NCI-H2227 (cell line): ENCODE measurements around the gene KRI1.
A peak's percentile ranks its signal among the peaks of the same experiment; 100 is the strongest.
"Not testable (repeated sequence)": the region's sequence is repeated elsewhere in the genome, so short reads cannot be mapped to it uniquely, and the experiment has no call there.

ENCODE experiments used
- DNase-seq: peaks from one replicate; lab custom pipeline; 2025; ENCODE audit not compliant: unreplicated experiment; lab: John Stamatoyannopoulos, UW

The KRI1 gene

DNA sequence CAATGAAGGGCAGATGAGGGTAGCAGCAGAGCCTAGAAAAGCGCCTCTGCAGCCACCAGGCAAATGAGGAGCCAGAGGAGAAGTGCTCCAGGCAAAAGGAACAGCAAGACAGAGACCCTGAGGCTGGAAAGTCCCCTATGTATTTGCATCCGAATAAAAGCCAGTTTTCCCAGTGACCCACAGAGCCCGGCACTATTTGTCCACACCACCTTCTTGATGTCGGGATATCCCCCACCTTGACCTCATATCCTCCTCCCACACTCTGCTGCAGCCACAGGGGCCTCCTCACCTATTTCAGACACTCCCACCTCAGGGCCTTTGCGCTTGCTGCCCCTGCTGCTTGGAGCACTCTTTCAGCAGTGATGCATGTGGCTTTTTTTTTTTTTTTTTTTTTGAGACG lies 15.5 kb downstream of the KRI1 start:
- no peak for DNase-seq

DNA sequence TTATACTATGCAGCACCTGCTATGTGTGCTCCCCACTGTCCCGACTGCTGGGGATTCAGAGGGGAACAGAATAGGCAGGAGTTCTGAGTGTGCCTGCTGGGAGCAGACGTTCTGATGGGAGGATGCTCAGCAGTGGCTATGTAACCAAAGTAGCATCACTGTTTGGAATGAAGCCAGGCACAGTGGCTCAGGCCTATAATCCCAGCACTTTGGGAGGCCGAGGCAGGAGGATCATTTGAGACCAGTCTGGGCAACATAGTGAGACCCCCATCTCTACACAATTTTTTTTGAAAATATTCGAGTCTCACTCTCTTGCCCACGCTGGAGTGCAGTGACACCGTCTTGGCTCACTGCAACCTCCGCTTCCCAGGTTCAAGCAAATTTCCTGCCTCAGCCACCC lies 16.1 kb downstream of the KRI1 start:
- no peak for DNase-seq

DNA sequence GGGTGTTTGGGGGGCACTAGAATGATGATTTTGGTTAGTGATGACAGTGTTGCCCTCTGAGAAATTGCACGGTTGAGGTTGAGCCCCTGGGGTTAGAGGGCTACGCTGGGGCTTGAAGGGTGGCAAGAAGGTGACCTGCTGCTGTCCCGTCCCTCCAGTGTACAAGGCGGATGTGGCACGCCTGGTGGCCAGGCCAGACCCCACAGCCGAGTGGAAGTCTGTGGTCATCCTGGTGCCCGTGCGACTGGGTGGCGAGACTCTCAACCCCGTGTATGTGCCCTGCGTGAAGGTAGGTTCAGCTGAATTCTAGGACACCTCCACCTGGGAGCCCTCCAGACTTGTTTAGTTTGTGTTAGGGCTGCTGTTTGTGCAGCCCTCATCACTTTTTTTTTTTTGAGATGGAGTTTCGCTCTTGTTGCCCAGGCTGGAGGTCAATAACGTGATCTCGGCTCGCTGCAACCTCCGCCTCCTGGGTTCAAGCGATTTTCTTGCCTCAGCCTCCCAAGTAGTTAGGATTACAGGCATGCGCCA lies 17.0 kb downstream of the KRI1 start:
- DNase-seq = no peak

DNA sequence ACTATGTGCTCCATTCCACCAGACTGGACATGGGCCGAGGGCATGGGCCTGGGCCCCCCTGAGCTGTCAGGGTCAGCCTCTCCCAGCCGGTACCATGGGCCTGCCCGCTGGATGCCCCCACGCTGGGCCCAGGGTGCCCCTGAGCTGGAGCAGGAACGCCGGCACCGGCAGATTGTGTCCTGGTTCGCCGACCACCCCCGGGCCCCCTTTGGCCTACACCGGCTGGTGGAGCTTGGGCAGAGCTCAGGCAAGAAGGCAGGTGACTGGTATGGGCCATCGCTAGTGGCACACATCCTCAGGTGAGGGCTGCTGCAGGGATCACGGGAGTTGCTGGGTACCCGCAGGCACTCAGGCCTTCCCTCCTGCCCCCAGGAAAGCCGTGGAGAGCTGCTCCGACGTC lies 19.0 kb downstream of the KRI1 start:
- DNase-seq = no peak

DNA sequence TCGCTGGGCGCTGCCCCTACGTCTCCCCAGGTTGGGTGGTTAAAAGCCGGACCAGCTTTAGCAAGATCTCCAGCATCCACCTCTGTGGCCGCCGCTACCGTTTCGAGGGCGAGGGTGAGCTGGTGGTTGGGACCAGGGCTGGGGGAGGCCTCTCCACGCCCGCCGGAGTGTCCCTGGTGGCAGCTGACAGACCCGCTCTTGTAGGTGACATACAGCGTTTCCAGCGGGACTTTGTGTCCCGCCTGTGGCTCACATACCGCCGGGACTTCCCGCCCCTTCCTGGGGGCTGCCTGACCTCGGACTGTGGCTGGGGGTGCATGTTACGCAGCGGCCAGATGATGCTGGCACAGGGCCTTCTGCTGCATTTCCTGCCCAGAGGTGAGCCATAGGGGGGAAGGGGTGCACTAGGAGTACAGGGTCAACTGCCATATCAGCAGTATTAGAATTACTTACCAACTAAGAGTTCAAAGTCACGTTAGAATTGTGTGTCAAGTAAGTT lies 21.0 kb downstream of the KRI1 start:
- DNase-seq = no peak

DNA sequence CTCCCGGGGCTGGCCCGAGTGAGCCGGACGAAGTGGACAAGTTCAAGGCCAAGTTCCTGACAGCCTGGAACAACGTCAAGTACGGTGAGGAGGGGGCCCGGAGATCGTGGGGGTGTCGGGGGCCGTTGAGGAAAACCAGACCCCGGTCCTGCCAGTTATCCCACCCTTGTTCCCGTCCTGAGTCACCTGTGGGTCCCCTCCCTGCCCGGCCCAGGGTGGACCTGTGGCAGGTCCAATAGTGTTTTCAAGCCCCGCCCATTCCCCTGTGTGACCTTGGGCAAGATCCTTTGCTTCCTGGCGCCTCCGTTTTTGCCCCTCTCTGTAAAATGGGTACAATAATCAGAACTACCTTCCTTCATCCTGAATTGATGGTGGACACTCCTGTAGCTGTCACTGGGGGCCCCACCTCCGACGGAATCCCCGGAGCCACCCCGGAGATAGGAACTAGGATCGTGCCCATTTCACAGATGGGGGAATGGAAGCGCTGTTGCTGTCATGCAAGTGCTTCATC lies 21.5 kb downstream of the KRI1 start:
- no peak for DNase-seq

DNA sequence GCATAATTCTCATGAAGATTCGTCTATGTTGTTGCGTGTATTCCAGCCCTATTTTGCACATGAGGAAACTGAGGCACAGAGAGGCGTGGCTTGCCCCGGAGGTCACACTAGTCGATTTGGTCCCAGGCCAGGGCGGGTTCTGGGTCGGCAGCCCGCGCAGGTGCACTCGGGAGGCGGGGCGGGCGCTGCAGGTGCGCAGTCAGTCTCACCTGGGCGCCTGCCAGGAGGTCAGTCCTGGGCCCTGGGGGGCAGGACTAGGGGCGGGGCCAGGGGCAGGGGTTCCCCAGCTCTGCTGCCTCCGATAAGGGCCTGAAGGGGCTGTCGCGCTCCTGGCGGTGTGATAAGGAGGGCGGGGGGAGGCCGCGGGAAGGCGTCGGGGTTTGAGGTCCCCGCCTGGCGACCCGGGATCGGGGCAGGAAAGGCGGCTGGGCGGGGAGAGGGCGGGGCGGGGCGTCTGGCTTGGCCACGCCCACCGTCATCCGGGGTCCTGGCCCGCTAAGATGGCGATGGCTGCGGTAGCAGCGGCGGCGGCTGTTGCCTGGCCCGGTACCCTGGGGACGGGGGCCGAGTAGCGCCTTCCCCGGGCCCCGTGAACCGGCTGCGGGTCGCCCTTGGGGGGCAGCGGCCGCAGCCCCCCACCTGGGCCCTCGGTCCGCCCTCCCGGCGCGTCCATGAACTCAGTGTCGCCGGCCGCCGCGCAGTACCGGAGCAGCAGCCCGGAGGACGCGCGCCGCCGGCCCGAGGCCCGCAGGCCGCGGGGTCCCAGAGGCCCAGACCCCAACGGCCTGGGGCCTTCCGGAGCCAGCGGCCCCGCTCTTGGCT lies 22.2 kb downstream of the KRI1 start, which contains the start of gene ATG4D:
ATG4D (plus strand) TSS at position 485 of the 822 bp plus-strand sequence; CDS start at position 672, 187 bp downstream.
- peak; percentile 75 for DNase-seq

DNA sequence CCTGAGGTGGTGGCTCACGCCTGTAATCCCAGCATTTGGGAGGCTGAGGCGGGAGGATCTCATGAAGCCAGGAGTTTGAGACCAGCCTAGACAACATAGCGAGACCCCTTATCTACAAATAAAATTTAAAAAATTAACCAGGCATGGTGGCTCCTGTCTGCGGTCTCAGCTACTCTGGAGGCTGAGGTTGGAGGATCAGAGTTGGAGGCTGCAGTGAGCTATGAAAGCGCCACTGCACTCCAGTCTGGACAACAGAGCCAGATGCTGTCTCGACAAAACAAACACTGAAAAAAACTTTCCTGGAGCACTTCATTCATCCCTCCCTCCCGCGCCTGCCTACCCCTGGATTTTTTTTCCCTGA lies 22.8 kb downstream of the KRI1 start:
- no peak for DNase-seq

DNA sequence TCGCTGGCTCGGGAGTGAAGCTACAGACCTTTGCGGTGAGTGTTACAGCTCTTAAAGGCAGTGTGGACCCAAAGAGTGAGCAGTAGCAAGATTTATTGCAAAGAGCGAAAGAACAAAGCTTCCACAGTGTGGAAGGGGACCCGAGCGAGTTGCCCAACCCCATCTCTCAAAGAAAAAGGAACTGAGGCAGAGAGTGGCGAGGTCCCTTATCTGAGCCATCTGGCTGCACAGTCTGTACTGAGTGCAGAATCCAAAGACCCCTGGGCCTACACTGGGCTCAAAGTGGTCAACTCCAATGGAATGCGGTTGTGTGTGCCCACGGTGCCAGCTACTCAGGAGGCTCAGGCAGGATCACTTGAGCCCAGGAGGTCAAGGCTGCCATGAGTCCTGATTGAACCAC lies 26.8 kb downstream of the KRI1 start:
- not testable (repeated sequence) for DNase-seq

DNA sequence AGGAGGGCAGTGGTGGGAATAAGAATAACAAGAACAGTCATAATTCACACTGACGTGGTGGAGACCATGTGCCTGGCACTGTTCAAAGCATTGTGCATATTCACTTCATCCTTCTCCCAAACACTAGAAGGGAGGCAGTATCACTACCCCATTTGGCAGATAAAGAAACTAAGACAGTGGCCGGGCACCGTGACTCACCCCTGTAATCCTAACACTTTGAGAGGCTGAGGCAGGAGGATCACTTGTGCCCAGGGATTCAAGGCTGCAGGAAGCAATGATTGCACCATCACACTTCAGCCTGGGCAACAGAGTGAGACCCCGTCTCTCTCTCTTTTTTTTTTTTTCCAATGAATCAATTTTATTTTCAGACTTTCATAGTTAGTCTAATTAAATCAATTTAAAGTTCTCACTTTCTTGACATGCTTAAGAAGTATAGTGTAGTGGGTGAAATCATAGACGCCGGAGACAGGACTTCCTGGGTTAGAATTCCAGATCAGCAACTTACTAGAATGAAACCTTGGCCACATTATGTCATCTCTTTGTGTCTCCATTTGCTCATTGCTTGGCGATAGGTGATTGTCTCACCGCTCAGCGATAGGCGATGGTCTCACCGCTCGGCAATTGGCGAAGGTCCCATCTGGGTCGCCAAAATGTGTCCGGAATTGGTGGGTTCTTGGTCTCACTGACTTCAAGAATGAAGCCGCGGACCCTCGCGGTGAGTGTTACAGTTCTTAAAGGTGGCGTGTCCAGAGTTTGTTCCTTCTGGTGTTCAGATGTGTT lies 27.4 kb downstream of the KRI1 start:
- no peak for DNase-seq

DNA sequence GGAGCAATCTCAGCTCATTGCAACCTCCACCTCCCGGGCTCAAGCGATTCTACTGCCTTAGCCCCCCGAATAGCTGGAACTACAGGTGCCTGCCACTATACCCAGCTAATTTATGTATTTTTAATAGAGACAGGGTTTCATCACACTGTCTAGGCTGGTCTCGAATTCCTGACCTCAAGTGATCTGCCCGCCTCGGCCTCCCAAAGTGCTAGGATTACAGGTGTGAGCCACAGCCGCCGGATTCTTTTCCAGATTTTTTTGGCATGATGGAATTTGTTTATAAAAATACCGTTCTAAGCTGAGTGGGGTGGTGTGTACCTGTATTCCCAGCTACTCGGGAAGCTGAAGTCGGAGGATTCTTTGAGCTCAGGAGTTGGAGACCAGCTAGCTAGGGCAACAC lies 28.1 kb downstream of the KRI1 start:
- no peak for DNase-seq

DNA sequence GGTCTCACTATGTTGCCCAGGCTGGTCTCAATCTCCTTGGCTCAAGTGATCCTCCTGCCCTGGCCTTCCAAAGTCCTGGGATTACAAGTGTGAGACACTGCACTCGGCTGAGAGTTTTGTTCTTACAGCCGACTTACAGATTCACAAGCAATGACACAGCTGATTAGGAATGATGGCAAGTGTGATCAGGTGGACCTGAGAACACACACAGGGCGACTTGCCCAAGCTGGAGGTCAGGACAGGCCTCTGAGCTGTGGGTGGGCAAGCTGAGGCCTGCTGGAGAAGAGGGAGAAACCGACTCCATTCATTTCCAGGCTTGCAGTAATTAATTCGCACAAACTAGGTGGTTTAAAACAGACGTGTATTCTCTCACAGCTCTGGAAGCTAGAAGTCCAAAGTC lies 30.2 kb downstream of the KRI1 start:
- no peak for DNase-seq

DNA sequence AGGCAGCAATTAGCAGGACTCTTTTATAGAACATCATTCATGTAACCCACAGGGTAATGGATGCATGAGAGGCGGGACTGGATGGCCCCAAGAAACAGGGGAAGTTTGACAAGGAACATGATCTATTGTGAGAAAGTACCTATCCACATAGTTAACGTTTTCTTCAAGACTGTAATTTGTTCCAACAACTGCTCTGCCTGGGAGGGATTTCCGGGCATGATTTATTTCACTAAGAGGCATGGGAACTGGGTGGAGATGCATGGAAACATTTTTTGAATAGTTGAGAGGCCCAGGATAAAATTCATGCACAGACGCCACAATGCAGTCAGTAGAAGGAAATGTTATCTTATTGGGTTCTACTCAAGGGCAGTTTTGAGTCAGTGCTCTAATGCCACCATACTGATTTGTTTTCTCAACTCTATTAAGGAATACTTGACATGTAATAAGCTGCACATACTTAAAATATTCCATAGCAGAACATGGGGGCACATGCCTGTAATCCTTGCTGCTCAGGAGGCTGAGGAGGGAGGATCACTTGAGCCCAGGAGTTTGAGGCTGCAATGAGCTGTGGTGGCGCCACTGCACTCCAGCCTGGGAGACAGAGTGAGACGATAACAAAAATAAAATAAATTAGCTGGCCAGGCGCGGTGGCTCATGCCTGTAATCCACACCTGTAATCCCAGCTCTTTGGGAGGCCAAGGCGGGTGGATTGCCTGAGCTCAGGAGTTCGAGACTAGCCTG lies 32.0 kb downstream of the KRI1 start:
- peak; percentile 15 for DNase-seq

DNA sequence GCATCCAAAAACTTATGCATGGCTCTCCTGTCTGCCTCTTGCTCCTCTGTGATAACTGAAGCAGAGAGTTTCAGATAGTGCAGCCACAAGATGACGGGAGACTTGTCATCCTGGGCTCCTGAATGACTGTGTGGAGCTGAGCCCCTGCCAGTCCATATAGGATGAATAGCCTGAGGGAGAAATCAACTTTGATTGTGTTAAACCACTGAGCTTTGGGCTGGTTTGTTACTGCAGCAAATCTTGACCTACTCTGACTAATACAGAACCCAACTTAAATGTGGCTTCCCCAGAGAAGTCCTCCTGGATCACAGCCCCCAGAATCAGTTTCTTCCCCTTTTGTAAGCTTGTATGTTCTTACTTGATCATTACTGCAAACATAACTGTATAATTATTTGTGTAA lies 33.4 kb downstream of the KRI1 start:
- DNase-seq = no peak

DNA sequence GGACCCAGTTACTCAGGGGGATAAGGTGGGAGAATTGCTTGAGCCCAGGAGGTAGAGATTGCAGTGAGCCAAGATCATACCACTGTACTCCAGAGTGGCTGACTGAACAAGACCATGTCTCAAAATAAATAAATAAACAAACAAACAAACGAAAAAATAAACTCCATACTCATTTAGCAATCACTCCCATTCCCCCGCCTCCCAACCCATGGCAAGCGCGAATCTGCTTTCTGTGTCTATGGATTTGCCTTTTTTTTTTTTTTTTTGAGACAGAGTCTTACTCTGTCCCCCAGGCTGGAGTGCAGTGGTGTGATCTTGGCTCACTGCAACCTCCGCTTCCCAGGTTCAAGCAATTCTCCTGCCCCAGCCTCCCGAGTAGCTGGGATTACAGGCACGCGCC lies 38.9 kb downstream of the KRI1 start:
- not testable (repeated sequence) for DNase-seq

DNA sequence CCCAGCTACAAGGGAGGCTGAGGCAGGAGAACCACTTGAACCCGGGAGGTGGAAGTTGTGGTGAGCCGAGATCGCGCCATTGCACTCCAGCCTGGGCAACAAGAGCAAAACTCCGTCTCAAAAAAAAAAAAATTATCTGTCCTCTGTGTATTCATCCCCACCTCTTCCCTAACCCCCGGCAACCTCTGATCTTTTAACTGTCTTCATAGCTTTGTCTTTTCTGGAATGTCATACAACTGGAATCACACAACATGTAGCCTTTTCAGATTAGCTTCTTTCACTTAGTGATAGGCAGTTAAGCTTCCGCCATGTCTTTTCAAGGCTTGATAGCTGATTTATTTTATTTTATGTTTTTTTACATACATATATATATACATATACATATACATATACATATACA lies 40.2 kb downstream of the KRI1 start:
- DNase-seq = no peak

DNA sequence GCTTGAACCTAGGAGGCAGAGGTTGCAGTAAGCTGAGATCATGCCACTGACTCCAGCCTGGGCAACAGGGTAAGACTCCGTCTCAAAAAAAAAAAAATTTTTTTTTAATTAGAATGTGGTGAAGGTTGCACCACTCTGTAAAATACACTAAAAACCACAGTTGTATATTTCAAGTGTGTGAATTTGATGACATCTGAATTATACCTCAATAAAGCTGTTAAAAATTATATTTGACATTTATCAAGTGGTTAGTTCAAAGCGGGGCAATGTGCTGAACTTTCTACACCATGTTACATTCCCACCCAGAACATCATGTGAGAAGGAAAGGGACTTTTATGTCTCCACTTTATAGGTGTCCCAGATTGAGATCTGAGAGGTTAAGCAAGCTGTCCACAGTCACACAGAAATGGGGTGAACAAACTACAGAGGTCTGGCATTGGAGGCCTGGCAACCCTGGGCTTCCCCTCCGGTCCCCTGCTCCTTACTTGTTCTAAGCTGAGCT lies 42.6 kb downstream of the KRI1 start:
- no peak for DNase-seq

DNA sequence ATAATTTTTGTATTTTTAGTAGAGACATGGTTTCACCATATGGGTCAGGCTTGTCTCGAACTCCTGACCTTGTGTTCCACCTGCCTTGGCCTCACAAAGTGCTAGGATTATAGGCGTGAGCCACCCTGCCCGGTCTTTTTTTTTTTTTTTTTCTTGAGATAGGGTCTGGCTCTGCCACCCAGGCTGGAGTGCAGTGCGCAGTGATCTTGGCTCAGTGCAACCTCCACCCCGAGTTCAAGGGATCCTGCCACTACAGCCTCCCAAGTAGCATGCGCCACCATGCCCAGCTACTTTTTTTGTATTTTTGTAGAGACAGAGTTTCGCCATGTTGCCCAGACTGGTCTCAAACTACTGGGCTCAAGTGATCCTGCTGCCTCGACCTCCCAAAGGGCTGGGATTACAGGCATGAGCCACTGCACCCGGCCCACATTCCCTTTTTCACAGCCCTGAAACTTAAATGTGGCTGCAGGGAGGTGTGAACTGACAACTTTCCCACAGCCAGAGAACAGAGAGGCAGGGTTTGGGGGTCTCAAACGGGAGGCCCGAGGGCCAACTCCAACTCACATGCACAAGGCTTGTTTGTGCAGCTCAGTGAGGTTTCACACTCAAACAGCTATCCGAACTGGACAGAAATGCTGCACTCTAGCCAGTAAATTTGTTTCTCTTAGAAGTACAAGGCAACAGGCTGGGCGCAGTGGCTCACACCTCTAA lies 44.2 kb downstream of the KRI1 start:
- no peak for DNase-seq

DNA sequence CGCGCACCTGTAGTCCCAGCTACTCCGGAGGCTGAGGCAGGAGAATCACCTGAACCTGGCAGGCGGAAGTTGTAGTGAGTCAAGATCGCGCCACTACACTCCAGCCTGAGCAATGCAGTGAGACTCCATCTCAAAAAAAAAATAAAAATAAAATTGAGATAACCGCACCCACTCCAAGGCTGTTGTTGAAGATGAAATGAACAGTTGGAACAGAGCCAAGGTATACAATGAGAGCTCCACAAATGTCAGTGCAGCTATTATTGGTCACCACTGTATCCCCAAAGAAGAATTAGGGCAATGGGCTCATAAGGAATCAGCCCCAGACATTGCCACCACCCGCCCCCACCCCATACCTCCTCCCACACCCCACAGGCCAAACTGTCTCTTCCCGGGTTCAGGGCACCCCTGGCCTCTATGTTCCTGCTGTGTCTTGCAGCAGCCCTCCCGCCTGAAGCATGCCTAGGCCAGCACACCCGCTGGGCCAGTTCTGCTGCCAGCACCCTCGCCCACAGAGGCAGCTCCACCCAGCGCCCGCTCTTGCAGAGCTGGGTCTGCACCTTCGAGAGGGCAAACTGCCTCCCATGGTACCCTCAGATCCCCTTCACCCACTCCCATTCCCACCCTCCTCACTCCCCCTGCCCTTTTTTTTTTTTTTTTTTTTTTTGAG lies 45.0 kb downstream of the KRI1 start:
- DNase-seq = no peak

DNA sequence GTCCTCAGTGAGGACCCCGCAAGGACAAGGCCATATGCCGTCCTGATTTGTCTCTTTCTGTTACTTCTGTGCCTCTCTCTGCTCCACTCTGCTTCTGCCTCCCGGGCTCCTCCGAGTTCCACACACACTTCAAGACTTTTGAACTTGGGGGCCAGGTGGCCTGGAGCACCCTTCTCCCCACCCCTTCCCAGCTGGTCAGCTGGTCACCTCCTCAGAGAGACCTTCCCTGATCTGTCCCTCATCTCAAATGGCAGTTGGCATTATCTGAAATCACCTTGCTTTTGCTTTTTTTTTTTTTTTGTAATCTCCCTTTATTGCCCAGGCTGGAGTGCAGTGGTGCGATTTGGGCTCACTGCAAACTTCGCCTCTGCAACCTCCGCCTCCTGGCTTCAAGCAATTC lies 46.4 kb downstream of the KRI1 start:
- no peak for DNase-seq
